ENCODE data around the gene NT5DC3.

Gene NT5DC3

GRCh38 chr12:103883908-103884307 lies 42.9 kb upstream of the NT5DC3 start:
- Histone ChIP-seq H3K4me2 (ENCODE audit: insufficient read depth, low read length, poor library complexity, severe bottlenecking) (no peak overlapping the region), H3K14ac (ENCODE audit: low read length) (no peak overlapping the region), H3K27me3 (ENCODE audit: control insufficient read depth in 3 of 3, insufficient read depth in 3 of 3, low read depth in 1 of 3, low read length in 3 of 3) (no peaks in the 10 kb centered on the region), H3K79me1 (ENCODE audit: low read depth, low read length) (no peaks in the 10 kb centered on the region), H2AFZ (ENCODE audit: low read length) (peak overlapping the region; percentile 63), H3K9ac (ENCODE audit: low read depth, low read length, poor library complexity) (no peak overlapping the region), H2BK12ac (ENCODE audit: low read length) (no peak overlapping the region), H3K4me3 (ENCODE audit: low read length in 2 of 2) (no peak overlapping the region), H2BK15ac (ENCODE audit: low read length) (no peak overlapping the region), H2BK120ac (ENCODE audit: low read depth, low read length) (no peak overlapping the region), H2AK5ac (ENCODE audit: low read depth, low read length) (no peak overlapping the region), H3K36me3 (replicated peaks in 1 of 2; ENCODE audit: control insufficient read depth in 2 of 2, insufficient read depth in 2 of 2, low read length in 2 of 2) (no peaks in the 10 kb centered on the region), H3K4ac (ENCODE audit: low read length) (no peak overlapping the region), H3K23ac (ENCODE audit: low read depth, low read length, poor library complexity) (no peak overlapping the region), H3K9me3 (replicated peaks in 1 of 2; ENCODE audit: control insufficient read depth in 2 of 2, insufficient read depth in 1 of 2, low read depth in 1 of 2, low read length in 2 of 2) (no peaks in the 10 kb centered on the region), H4K91ac (ENCODE audit: low read depth, low read length, poor library complexity) (no peak overlapping the region), H3K27ac (replicated peaks; ENCODE audit: low read length) (no peak overlapping the region), H4K8ac (ENCODE audit: low read depth, low read length) (no peak overlapping the region), H3K18ac (ENCODE audit: low read length) (no peak overlapping the region), H2BK5ac (ENCODE audit: low read length) (no peak overlapping the region), H3K4me1 (ENCODE audit: control insufficient read depth in 2 of 2, insufficient read depth in 1 of 2, low read depth in 1 of 2, low read length in 2 of 2) (peaks cover 0 to 15% of the 10 kb centered on the region in 2 donors)
- WGBS, 2 donors (ENCODE audit: extremely low coverage in 2 of 2, insufficient read length in 2 of 2, insufficient replicate concordance in 1 of 2) = no CpG with 5 or more reads among the region's 2 CpGs
- no peak for DNase-seq (ENCODE audit: low spot score)

DNA sequence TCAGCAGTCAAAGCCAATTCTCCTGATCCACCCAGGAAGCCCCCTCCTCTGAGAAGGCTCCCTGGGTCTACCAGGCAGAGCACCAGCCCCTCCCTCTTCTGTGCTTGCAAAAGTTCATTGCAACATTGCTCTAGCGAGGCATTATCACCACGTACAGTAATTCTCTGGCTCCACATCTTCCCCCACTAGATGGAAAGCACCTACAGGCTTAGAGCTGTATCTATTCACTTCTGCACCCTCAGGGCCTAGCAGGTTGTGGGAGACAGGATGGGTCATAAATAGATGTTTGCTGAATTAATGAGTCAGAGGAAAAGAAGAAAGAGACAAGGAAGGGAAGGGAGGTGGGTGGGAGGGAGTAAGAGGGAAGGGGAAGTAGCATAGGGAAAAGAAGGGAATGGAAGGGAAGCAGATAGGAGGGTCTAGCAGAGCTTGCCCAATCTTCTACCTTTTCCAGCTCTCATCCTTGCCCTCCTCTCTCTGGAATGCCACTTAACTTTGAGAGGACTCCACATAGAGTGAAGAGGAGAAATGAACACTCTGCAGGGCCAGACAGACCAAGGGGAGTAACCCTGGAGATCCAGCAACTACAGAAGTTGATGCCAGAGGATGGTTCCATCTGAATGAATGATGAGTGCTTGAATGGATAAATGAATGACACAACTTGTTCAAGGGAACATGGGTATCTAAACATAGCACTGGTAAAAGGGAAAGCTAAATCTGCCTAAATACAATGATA lies 42.0 kb upstream of the NT5DC3 start:
- WGBS, 2 donors (ENCODE audit: extremely low coverage in 2 of 2, insufficient read length in 2 of 2, insufficient replicate concordance in 1 of 2) = no CpG with 5 or more reads among the region's 2 CpGs

DNA sequence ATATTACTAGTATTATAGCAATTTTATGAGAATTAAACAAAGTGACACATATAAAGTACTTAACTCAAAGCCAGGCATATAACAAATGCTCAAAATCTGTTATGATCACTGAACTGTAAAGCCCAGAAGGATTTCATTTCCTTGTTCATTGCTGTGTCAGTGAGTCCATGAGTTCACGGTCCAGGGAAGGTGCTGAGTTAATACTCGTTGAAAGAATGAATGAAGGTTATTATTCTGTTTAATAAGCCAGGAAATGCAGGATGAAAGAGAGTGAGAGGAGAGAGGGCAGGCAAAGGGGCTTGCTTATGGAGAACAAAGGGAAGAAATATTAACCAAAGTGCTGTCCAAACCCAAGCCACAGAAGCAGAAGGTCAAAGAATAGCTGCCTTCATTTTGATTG lies 40.2 kb upstream of the NT5DC3 start:
- no peak overlapping the region for H3K14ac ChIP-seq (ENCODE audit: low read length)
- no peak overlapping the region for H4K8ac ChIP-seq (ENCODE audit: low read depth, low read length)
- no peak overlapping the region for H3K27ac ChIP-seq (replicated peaks; ENCODE audit: low read length)
- H3K9me3 ChIP-seq (replicated peaks in 1 of 2; ENCODE audit: control insufficient read depth in 2 of 2, insufficient read depth in 1 of 2, low read depth in 1 of 2, low read length in 2 of 2) = no peaks in the 10 kb centered on the region
- H3K4me1 ChIP-seq (ENCODE audit: control insufficient read depth in 2 of 2, insufficient read depth in 1 of 2, low read depth in 1 of 2, low read length in 2 of 2) = peaks cover 0 to 15% of the 10 kb centered on the region in 2 donors
- H2BK15ac ChIP-seq (ENCODE audit: low read length) = no peak overlapping the region
- no peaks in the 10 kb centered on the region for H3K36me3 ChIP-seq (replicated peaks in 1 of 2; ENCODE audit: control insufficient read depth in 2 of 2, insufficient read depth in 2 of 2, low read length in 2 of 2)
- no peak overlapping the region for H3K23ac ChIP-seq (ENCODE audit: low read depth, low read length, poor library complexity)
- no peak overlapping the region for H2BK12ac ChIP-seq (ENCODE audit: low read length)
- H2BK120ac ChIP-seq (ENCODE audit: low read depth, low read length) = no peak overlapping the region
- peak overlapping the region; percentile 76 for H2AFZ ChIP-seq (ENCODE audit: low read length)
- WGBS, 2 donors (ENCODE audit: extremely low coverage in 2 of 2, insufficient read length in 2 of 2, insufficient replicate concordance in 1 of 2) = no CpG with 5 or more reads among the region's 2 CpGs
- H2BK5ac ChIP-seq (ENCODE audit: low read length) = no peak overlapping the region
- DNase-seq (ENCODE audit: low spot score) = no peak
- no peak overlapping the region for H2AK5ac ChIP-seq (ENCODE audit: low read depth, low read length)
- H3K4ac ChIP-seq (ENCODE audit: low read length) = no peak overlapping the region
- H3K4me2 ChIP-seq (ENCODE audit: insufficient read depth, low read length, poor library complexity, severe bottlenecking) = no peak overlapping the region
- no peak overlapping the region for H3K4me3 ChIP-seq (ENCODE audit: low read length in 2 of 2)
- H3K18ac ChIP-seq (ENCODE audit: low read length) = no peak overlapping the region
- no peak overlapping the region for H4K91ac ChIP-seq (ENCODE audit: low read depth, low read length, poor library complexity)
- H3K9ac ChIP-seq (ENCODE audit: low read depth, low read length, poor library complexity) = no peak overlapping the region
- no peaks in the 10 kb centered on the region for H3K27me3 ChIP-seq (ENCODE audit: control insufficient read depth in 3 of 3, insufficient read depth in 3 of 3, low read depth in 1 of 3, low read length in 3 of 3)
- H3K79me1 ChIP-seq (ENCODE audit: low read depth, low read length) = no peaks in the 10 kb centered on the region

More for the DNA sequence above, 42.0 kb upstream of the NT5DC3 start:
- H3K14ac ChIP-seq (ENCODE audit: low read length) = no peak overlapping the region
- H2BK15ac ChIP-seq (ENCODE audit: low read length) = no peak overlapping the region
- no peak overlapping the region for H2BK5ac ChIP-seq (ENCODE audit: low read length)
- no peak overlapping the region for H3K23ac ChIP-seq (ENCODE audit: low read depth, low read length, poor library complexity)
- H3K4me2 ChIP-seq (ENCODE audit: insufficient read depth, low read length, poor library complexity, severe bottlenecking) = no peak overlapping the region
- H3K79me1 ChIP-seq (ENCODE audit: low read depth, low read length) = no peaks in the 10 kb centered on the region
- H3K4me3 ChIP-seq (ENCODE audit: low read length in 2 of 2) = no peak overlapping the region
- H3K4ac ChIP-seq (ENCODE audit: low read length) = no peak overlapping the region
- H2BK12ac ChIP-seq (ENCODE audit: low read length) = no peak overlapping the region
- no peak overlapping the region for H3K9ac ChIP-seq (ENCODE audit: low read depth, low read length, poor library complexity)
- H3K9me3 ChIP-seq (replicated peaks in 1 of 2; ENCODE audit: control insufficient read depth in 2 of 2, insufficient read depth in 1 of 2, low read depth in 1 of 2, low read length in 2 of 2) = no peaks in the 10 kb centered on the region
- H4K91ac ChIP-seq (ENCODE audit: low read depth, low read length, poor library complexity) = no peak overlapping the region
- H2BK120ac ChIP-seq (ENCODE audit: low read depth, low read length) = no peak overlapping the region
- H3K4me1 ChIP-seq (ENCODE audit: control insufficient read depth in 2 of 2, insufficient read depth in 1 of 2, low read depth in 1 of 2, low read length in 2 of 2) = peaks cover 0 to 15% of the 10 kb centered on the region in 2 donors
- H3K27ac ChIP-seq (replicated peaks; ENCODE audit: low read length) = no peak overlapping the region
- H3K18ac ChIP-seq (ENCODE audit: low read length) = no peak overlapping the region
- no peaks in the 10 kb centered on the region for H3K36me3 ChIP-seq (replicated peaks in 1 of 2; ENCODE audit: control insufficient read depth in 2 of 2, insufficient read depth in 2 of 2, low read length in 2 of 2)
- no peak for DNase-seq (ENCODE audit: low spot score)
- no peak overlapping the region for H2AK5ac ChIP-seq (ENCODE audit: low read depth, low read length)
- no peak overlapping the region for H2AFZ ChIP-seq (ENCODE audit: low read length)
- H3K27me3 ChIP-seq (ENCODE audit: control insufficient read depth in 3 of 3, insufficient read depth in 3 of 3, low read depth in 1 of 3, low read length in 3 of 3) = no peaks in the 10 kb centered on the region
- H4K8ac ChIP-seq (ENCODE audit: low read depth, low read length) = no peak overlapping the region

DNA sequence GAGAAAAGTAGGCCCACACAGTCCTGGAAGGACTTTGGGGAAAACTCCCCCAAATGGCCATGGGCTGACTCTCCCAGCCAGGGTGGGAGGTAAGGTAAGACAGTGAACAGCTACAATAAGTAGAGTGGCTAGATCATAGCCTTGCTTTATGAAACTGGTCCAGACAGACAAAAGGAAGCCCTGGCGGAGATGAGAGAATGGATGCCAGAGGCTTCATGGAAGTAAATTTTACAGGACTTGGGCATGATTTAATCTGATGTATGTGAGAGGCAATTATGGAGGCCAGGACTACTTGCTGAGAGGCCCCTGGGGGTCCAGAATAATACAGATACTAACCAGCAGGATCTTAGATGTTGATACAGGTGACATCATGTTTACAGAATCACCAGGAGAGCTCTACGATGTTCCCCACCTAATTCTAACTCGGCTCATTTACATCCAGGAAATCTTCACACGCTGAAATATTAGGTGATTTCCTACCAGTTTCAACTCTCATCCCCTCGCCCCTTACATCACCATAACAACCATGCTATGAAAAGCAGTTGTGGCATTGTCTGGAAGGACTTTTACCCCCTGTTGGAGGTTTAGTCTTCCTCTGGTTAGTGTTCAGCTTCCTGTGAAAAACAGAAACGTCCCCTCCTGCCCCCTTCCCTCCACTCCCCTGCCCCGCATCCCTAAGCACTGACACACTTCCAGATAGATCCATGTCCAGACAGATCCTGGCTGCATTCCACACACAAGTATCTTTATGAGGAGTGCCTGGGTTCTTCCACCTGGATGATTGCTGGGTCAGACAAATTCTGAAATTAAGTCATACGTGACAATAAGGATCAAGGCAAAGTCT lies 39.5 kb upstream of the NT5DC3 start:
- Histone ChIP-seq H3K23ac (ENCODE audit: low read depth, low read length, poor library complexity) (no peak overlapping the region), H2BK5ac (ENCODE audit: low read length) (no peak overlapping the region), H2AFZ (ENCODE audit: low read length) (peak overlapping the region; percentile 76), H3K79me1 (ENCODE audit: low read depth, low read length) (no peaks in the 10 kb centered on the region), H3K4me1 (ENCODE audit: control insufficient read depth in 2 of 2, insufficient read depth in 1 of 2, low read depth in 1 of 2, low read length in 2 of 2) (peaks cover 0 to 15% of the 10 kb centered on the region in 2 donors), H2AK5ac (ENCODE audit: low read depth, low read length) (no peak overlapping the region), H3K4ac (ENCODE audit: low read length) (no peak overlapping the region), H4K91ac (ENCODE audit: low read depth, low read length, poor library complexity) (no peak overlapping the region), H3K4me3 (ENCODE audit: low read length in 2 of 2) (no peak overlapping the region), H3K9ac (ENCODE audit: low read depth, low read length, poor library complexity) (no peak overlapping the region), H3K27ac (replicated peaks; ENCODE audit: low read length) (no peak overlapping the region), H3K4me2 (ENCODE audit: insufficient read depth, low read length, poor library complexity, severe bottlenecking) (no peak overlapping the region), H4K8ac (ENCODE audit: low read depth, low read length) (no peak overlapping the region), H3K36me3 (replicated peaks in 1 of 2; ENCODE audit: control insufficient read depth in 2 of 2, insufficient read depth in 2 of 2, low read length in 2 of 2) (no peaks in the 10 kb centered on the region), H2BK15ac (ENCODE audit: low read length) (no peak overlapping the region), H3K9me3 (replicated peaks in 1 of 2; ENCODE audit: control insufficient read depth in 2 of 2, insufficient read depth in 1 of 2, low read depth in 1 of 2, low read length in 2 of 2) (no peaks in the 10 kb centered on the region), H3K18ac (ENCODE audit: low read length) (no peak overlapping the region), H2BK12ac (ENCODE audit: low read length) (no peak overlapping the region), H2BK120ac (ENCODE audit: low read depth, low read length) (no peak overlapping the region), H3K14ac (ENCODE audit: low read length) (no peak overlapping the region), H3K27me3 (ENCODE audit: control insufficient read depth in 3 of 3, insufficient read depth in 3 of 3, low read depth in 1 of 3, low read length in 3 of 3) (no peaks in the 10 kb centered on the region)
- DNase-seq (ENCODE audit: low spot score) = no peak
- WGBS, 2 donors (ENCODE audit: extremely low coverage in 2 of 2, insufficient read length in 2 of 2, insufficient replicate concordance in 1 of 2) = no CpG with 5 or more reads among the region's 8 CpGs
